ENCODE results near the gene MYRIP. TPM values are rescaled to one million over a fixed set of nuclear protein-coding genes. Genes with fewer than 3 reads are reported as not detected.

Gene MYRIP
- total and polyA plus RNA-seq, 2 experiments from 2014 or later: 1.5 to 1.8 TPM

GRCh38 chr3:40053663-40054062, 244.3 kb downstream of the MYRIP start (continued):
- TF ChIP-seq ZNF462 (CRISPR knock-in tag; IDR thresholded peaks at IDR 0.05): no peak

GRCh38 chr3:40054568-40055222, 245.3 kb downstream of the MYRIP start:
- Mint-ChIP-seq H3K4me1 (0 out of 3 replicates have a peak, but pooled peaks cover 2% of the 10 kb centered on the region), H3K4me3 (no peak overlapping the region), H3K27ac (no peak overlapping the region), H3K9me3 (peaks cover 9% of the 10 kb centered on the region), H3K36me3 (ENCODE audit: low read depth) (peaks cover 5% of the 10 kb centered on the region; the same call in 2 of the 3 replicates), H3K27me3 (ENCODE audit: insufficient read depth, low read depth, poor library complexity) (peaks cover 2% of the 10 kb centered on the region)
- Histone ChIP-seq H2AFZ (no peak overlapping the region), H3K79me2 (replicated peaks; ENCODE audit: insufficient read depth) (no peaks in the 10 kb centered on the region), H3K27me3 (ENCODE audit: insufficient read depth) (no peaks in the 10 kb centered on the region), H3F3A (replicated peaks; ENCODE audit: low read depth) (no peaks in the 10 kb centered on the region), H3K4me1 (ENCODE audit: insufficient read depth) (no peaks in the 10 kb centered on the region), H3K4me2 (no peak overlapping the region), H3K36me3 (ENCODE audit: insufficient read depth) (no peaks in the 10 kb centered on the region), H4K20me1 (replicated peaks; ENCODE audit: insufficient read depth) (no peaks in the 10 kb centered on the region), H3K4me3 (no peak overlapping the region), H3K27ac (ENCODE audit: low read depth) (no peak overlapping the region), H3K9me2 (ENCODE audit: insufficient read depth) (peaks cover 3% of the 10 kb centered on the region; the same call in 1 of the 2 replicates)
- no peak for ATAC-seq
- DNase-seq (ENCODE audit: low spot score): no peak
- no peak for TF ChIP-seq POLR2AphosphoS5 (IDR thresholded peaks at IDR 0.05; ENCODE audit: low read depth)
- TF ChIP-seq ZNF462 (CRISPR knock-in tag; IDR thresholded peaks at IDR 0.05): no peak
- TF ChIP-seq CREB1 (CRISPR knock-in tag; IDR thresholded peaks at IDR 0.05; ENCODE audit: low read depth): no peak
- TF ChIP-seq ZNF114 (CRISPR knock-in tag; IDR thresholded peaks at IDR 0.05): no peak
- no peak for TF ChIP-seq JUNB (IDR thresholded peaks at IDR 0.05; ENCODE audit: unreplicated experiment)
- no peak for TF ChIP-seq CTCF (conservative IDR thresholded peaks at IDR 0.05; ENCODE audit: low read depth in 2 of 2)
